Activated CD4-positive, alpha-beta T cell treated with anti-CD3 and anti-CD28 coated beads, Interleukin-2, amount 10 ng/mL, durations not matched to agents 24 days and 14 days (primary cell): ENCODE measurements around the gene THSD7B. TPM values are rescaled to one million over a fixed set of nuclear protein-coding genes. Genes with fewer than 3 reads are reported as not detected.

Experiments used
- DNase-seq: peaks from one replicate; pipeline ENCODE4 v3.0.0; 2022
- H3K27ac Mint-ChIP-seq: one replicate; pipeline ENCODE4 v1.8.0; 2022; ENCODE audit warnings: mild to moderate bottlenecking, mixed read lengths
- H3K27me3 Mint-ChIP-seq: one replicate; pipeline ENCODE4 v1.8.0; 2022; ENCODE audit warnings: mixed read lengths
- H3K36me3 Mint-ChIP-seq: one replicate; pipeline ENCODE4 v1.8.0; 2022; ENCODE audit warnings: low read depth, mild to moderate bottlenecking, mixed read lengths
- H3K4me1 Mint-ChIP-seq: one replicate; pipeline ENCODE4 v1.8.0; 2021; ENCODE audit warnings: mixed read lengths
- H3K4me3 Mint-ChIP-seq: one replicate; pipeline ENCODE4 v1.8.0; 2022; ENCODE audit warnings: mild to moderate bottlenecking, moderate library complexity, mixed read lengths
- H3K9me3 Mint-ChIP-seq: one replicate; pipeline ENCODE4 v1.8.0; 2021; ENCODE audit warnings: mixed read lengths
- intact Hi-C: fragments of 100-400 bp; cut with micrococcal nuclease; formaldehyde crosslinking; loops from one replicate; pipeline ENCODE4 v1.15.1; 2023
- total RNA-seq: library from RNA; stranded (reverse); gene quantifications from 2 replicates; pipeline ENCODE4 v1.2.3, GENCODE V29; 2022

Gene THSD7B
- total RNA-seq, 1 donor from 2014 or later: not detected

DNA sequence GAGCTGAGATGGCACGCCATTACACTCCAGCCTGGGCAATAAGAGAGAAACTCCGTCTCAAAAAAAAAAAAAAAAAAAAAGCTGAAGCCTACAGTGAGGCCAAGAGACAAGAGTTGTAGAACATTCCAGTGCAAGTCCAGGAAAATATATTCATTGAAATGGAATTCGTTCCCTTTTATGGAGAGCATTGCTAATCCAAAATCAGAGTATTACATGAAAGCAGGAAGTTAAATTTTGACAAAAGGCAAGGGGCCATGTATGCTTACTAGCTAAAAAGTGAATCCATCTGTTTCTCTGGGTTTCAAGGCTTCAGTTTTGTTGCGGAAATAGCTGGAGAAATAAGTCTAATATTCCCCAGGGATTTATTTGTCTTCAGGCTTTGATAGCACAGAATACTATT, 471.7 kb downstream of the THSD7B start:
- no peak overlapping the region for H3K4me3 Mint-ChIP-seq
- no peaks in the 10 kb centered on the region for H3K4me1 Mint-ChIP-seq
- no peaks in the 10 kb centered on the region for H3K27me3 Mint-ChIP-seq
- no peak overlapping the region for H3K27ac Mint-ChIP-seq
- intact Hi-C loops: no loop called here
- no peaks in the 10 kb centered on the region for H3K36me3 Mint-ChIP-seq
- no peak for DNase-seq
- H3K9me3 Mint-ChIP-seq: no peaks in the 10 kb centered on the region

DNA sequence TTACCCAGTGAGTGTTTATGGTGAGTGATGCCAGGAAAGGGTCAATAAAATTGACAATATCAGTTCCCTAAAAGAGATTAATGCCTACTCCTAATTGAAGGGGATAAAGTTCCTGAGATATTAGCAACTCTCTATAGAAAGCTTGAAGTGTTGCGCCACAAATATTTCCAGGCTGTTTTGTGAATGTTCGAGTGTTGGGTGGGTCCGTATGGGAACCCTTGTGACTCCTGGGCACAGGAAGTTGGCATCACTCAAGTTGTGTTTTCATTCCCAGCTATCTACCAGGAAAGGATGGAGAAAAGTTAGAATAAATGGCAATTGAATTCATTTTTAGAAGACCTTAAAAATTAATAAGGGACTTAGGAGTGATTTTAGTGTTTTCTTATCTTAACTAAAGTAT, 472.7 kb downstream of the THSD7B start:
- intact Hi-C loops: no loop called here
- no peak overlapping the region for H3K27ac Mint-ChIP-seq
- no peaks in the 10 kb centered on the region for H3K4me1 Mint-ChIP-seq
- H3K9me3 Mint-ChIP-seq: no peaks in the 10 kb centered on the region
- no peak overlapping the region for H3K4me3 Mint-ChIP-seq
- H3K36me3 Mint-ChIP-seq: no peaks in the 10 kb centered on the region
- no peaks in the 10 kb centered on the region for H3K27me3 Mint-ChIP-seq
- DNase-seq: no peak

DNA sequence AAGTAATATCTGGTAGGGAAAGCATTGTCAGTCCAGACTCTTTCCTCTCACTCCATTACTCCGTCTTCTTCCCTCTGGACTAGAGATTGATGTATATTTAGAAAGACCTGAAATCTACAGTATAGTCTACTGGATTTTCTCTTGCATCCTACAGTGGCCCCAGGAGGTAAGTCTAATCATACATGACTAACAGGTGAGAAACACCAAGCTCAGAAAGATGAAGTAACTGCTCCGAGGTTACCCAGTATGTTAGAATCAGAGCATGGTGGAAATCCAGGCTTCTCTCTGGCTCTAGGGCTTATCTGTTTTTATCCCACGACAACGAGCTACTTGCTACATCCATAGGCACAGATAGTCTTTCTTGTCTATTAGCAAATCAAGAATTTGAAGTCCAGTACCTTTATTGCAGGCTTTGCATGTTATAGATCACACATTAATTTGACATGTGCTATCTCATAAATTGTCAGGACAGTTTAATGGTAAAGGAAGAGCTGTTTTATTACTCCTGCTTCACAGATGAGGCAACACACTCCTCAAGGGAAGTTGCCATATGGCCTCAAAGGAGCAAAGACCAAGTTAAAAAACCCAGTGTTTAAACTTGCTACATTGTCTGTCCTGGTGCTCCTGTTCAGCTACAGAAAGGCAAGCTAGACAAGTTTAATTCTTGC, 484.3 kb downstream of the THSD7B start:
- H3K36me3 Mint-ChIP-seq: no peaks in the 10 kb centered on the region
- no peak overlapping the region for H3K27ac Mint-ChIP-seq
- H3K27me3 Mint-ChIP-seq: no peaks in the 10 kb centered on the region
- intact Hi-C loops: no loop called here
- no peaks in the 10 kb centered on the region for H3K9me3 Mint-ChIP-seq
- H3K4me1 Mint-ChIP-seq: no peaks in the 10 kb centered on the region
- H3K4me3 Mint-ChIP-seq: no peak overlapping the region
- no peak for DNase-seq

DNA sequence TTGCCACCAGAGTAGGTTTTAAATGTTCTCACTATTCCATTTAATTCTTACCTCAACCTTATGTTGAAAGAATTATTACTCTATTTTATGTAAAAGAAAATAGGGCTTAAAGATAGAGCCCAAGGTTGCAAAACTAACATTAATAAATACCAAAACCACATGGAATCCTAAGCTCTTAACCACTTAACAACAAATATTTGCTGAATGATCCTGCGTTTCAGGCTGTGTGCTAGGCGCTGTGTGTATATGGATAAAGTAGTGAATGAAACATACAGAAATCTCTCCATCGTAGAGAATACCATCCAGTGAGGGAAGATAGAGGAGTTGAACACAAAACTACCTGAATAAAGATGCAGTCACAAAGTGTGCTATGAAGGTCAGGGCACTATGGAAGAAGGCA, 485.1 kb downstream of the THSD7B start:
- DNase-seq: no peak
- no peaks in the 10 kb centered on the region for H3K36me3 Mint-ChIP-seq
- no peak overlapping the region for H3K27ac Mint-ChIP-seq
- no peaks in the 10 kb centered on the region for H3K27me3 Mint-ChIP-seq
- H3K9me3 Mint-ChIP-seq: no peaks in the 10 kb centered on the region
- intact Hi-C loops: no loop called here
- H3K4me3 Mint-ChIP-seq: no peak overlapping the region
- H3K4me1 Mint-ChIP-seq: no peaks in the 10 kb centered on the region

DNA sequence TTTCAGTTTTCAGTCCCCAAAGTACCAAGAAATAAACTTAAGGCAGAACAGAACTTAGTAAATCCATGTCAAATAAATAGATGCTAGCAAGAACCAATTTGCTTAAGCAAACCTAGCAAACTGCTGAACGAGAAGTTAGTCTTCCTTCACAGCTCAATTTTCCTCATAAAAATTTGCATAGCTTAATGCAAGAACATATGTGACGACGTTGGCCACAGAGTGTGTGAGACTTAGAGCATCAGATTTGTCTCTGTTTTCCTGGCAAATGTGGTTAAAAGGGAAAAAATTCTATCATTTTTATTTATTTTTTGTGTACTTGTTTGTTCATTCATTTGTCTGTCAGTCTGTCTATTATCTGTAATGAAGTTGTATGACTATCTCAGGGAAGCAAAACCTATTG, 485.7 kb downstream of the THSD7B start:
- H3K4me3 Mint-ChIP-seq: no peak overlapping the region
- DNase-seq: no peak
- no peaks in the 10 kb centered on the region for H3K9me3 Mint-ChIP-seq
- intact Hi-C loops: no loop called here
- no peaks in the 10 kb centered on the region for H3K4me1 Mint-ChIP-seq
- no peaks in the 10 kb centered on the region for H3K36me3 Mint-ChIP-seq
- no peaks in the 10 kb centered on the region for H3K27me3 Mint-ChIP-seq
- H3K27ac Mint-ChIP-seq: no peak overlapping the region

DNA sequence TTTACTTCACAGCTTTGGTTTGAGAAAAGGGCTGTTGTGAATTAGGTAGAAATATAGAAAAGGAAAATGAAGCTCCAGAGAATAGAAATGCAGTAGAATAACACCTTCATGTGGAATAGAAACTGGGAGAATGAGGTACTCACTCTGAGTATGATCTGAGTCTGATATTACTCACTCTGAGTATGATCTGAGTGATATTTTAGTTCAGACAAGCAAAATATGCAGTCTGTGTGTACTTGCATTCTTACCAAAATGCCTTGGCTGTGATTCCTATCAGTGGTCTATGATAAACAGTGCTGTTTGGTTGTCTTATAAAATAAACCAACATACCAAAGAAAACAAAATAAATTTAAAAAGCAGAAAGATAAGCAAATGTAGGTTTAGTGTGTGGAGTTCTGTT, 487.6 kb downstream of the THSD7B start:
- H3K36me3 Mint-ChIP-seq: no peaks in the 10 kb centered on the region
- intact Hi-C loops: no loop called here
- no peaks in the 10 kb centered on the region for H3K27me3 Mint-ChIP-seq
- H3K4me3 Mint-ChIP-seq: no peak overlapping the region
- no peaks in the 10 kb centered on the region for H3K9me3 Mint-ChIP-seq
- H3K27ac Mint-ChIP-seq: no peak overlapping the region
- no peaks in the 10 kb centered on the region for H3K4me1 Mint-ChIP-seq
- no peak for DNase-seq

DNA sequence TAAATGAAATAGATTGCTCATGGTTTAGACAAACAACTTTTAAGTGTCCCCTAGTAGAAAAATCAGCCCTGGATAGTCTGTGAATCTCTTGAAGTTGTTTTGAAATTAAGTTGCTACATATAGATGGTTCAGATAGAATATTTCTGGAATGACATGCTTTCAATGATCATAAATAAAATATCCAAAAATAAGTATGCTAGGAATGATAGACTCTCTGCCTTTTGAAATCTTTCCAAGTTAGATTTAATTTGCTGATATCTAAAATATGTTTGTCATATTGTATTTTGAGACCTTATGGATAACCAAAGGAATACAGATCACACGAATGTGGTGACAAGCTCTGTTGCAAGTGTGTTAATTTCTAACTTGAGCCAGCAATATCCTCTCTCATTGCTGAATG, 488.7 kb downstream of the THSD7B start:
- H3K4me3 Mint-ChIP-seq: no peak overlapping the region
- H3K27me3 Mint-ChIP-seq: no peaks in the 10 kb centered on the region
- H3K9me3 Mint-ChIP-seq: no peaks in the 10 kb centered on the region
- no peaks in the 10 kb centered on the region for H3K36me3 Mint-ChIP-seq
- no peak overlapping the region for H3K27ac Mint-ChIP-seq
- intact Hi-C loops: no loop called here
- H3K4me1 Mint-ChIP-seq: no peaks in the 10 kb centered on the region
- no peak for DNase-seq

DNA sequence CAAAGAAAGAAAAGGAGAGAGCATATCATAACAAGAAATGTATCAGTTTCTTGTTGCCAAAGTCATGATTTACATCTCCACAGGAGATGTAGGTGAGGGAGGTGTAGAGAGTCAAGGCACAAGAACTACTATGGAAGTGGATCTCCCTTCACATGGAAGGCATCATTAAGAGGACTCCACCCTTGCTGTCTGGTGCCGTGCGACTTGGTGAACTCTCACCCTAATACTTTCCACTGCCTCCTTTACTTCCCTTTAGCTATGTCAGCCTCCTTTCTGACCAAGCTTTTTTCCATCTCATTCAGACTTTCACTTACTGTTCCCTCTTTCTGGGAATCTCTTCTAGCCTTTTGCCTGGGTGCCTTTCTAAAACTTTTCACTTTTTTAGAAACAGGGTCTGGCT, 490.0 kb downstream of the THSD7B start:
- Mint-ChIP-seq H3K4me3 (no peak overlapping the region), H3K27ac (no peak overlapping the region), H3K27me3 (no peaks in the 10 kb centered on the region), H3K36me3 (no peaks in the 10 kb centered on the region), H3K9me3 (no peaks in the 10 kb centered on the region), H3K4me1 (no peaks in the 10 kb centered on the region)
- intact Hi-C loops: no loop called here
- no peak for DNase-seq

DNA sequence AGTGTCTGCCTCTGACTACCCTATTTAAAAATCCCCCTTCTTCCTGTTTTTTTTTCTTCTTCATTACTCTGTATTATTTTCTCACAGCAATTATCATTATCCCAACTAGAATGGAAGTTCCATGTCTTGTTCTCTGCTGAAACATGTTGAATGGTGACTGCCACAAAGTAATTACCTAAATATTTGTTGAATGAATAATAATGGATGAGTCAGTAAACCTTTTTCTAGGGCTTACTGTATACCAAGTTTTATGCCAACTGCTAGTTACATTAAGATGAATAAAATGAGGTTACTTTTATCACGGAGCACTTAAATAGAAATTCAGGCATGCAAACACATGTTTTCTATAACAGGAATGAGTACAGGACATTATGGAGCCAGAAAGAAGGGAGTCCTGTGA, 490.6 kb downstream of the THSD7B start:
- no peak for DNase-seq
- Mint-ChIP-seq H3K36me3 (no peaks in the 10 kb centered on the region), H3K4me3 (no peak overlapping the region), H3K9me3 (no peaks in the 10 kb centered on the region), H3K4me1 (no peaks in the 10 kb centered on the region), H3K27me3 (no peaks in the 10 kb centered on the region), H3K27ac (no peak overlapping the region)
- intact Hi-C loops: no loop called here

DNA sequence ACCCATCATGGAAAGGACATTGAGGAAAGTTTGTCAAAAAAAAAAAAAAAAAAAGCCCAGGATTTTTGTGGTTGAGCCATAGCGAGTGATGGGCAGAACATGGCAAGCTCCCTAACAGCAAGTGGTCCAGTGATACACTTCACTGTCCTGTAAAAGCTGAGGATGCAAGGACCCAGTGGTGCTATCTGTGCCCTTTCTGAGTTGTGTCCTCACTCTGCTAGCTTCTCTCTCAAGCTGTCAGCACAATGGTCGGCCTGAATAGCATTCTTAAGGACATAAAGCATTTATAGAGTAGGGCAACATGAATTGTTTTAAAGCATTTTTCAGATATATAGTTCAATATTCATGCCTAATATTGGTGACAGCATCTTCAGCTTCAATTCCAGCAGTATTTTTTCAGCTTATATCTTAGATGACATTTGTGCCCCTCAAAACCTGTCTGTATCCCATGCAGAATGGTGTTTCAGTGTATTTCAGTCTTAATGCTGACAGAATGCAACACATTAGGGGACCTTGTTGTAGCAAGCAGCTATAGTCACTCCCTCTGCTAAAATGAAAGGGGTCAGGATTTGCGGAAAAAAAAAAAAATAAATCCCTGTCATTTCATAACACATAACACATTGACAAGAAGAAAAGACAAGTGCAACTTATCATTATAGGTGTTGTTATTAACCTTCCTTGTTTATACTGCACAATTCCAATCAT, 496.7 kb downstream of the THSD7B start:
- no peaks in the 10 kb centered on the region for H3K9me3 Mint-ChIP-seq
- DNase-seq: no peak
- H3K27me3 Mint-ChIP-seq: no peaks in the 10 kb centered on the region
- intact Hi-C loops: no loop called here
- no peak overlapping the region for H3K4me3 Mint-ChIP-seq
- no peaks in the 10 kb centered on the region for H3K36me3 Mint-ChIP-seq
- H3K4me1 Mint-ChIP-seq: no peaks in the 10 kb centered on the region
- no peak overlapping the region for H3K27ac Mint-ChIP-seq

DNA sequence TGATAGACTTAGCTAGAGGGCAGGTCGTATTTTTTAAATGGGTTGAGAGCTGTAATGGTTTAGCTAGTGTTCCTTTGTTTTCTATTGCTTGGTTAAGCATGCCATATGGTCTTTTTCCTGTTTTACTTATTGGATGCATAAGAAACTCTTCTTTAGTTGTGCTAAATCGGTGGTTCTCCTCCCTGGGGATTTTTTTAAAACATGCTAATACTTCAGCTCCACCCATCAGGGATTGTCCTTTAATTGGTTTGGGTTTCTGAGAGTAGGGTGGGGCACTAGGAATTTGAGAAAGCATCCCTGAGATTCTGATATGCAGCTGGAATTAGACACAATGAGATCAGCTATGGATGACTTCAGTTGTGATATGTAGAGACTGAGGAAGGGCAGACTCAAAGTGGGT, 497.2 kb downstream of the THSD7B start:
- Mint-ChIP-seq H3K9me3 (no peaks in the 10 kb centered on the region), H3K4me1 (no peaks in the 10 kb centered on the region), H3K27ac (no peak overlapping the region), H3K4me3 (no peak overlapping the region), H3K27me3 (no peaks in the 10 kb centered on the region), H3K36me3 (no peaks in the 10 kb centered on the region)
- no peak for DNase-seq
- intact Hi-C loops: no loop called here

DNA sequence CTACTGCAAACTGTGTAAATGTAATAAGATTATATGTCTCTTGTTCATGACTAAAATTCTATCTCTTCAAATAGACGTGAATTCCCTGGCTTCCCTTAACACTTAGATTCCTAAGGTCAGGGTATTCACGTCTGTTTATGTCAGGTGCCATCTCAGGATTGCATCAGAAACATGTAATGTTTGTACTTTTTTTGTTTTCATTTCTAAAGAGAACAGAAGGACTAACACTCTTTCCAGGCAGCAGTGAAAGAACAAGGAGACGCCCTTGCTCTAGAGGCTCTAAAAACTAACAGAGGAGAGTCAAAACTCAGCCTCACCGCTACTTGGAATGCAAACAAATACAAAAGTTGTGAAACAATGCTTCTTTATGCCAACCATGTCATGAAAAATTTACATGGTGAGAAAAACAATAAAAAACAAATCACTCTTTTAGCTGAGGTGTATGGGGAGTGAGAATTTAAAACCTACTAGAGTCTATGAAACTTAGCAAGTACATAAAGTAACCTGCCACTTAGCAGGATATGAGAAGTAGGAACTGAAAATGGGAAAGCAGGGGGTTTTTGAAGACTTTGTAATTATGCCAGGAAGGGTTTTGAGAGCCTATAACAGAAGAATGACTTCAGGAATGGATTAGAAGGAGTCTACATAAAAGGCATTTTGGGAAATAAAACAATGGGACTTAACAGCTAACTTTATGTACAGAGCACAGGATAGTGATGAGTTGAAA, 522.7 kb downstream of the THSD7B start:
- no peaks in the 10 kb centered on the region for H3K27me3 Mint-ChIP-seq
- H3K9me3 Mint-ChIP-seq: peaks cover 3% of the 10 kb centered on the region
- no peaks in the 10 kb centered on the region for H3K4me1 Mint-ChIP-seq
- no peaks in the 10 kb centered on the region for H3K36me3 Mint-ChIP-seq
- H3K27ac Mint-ChIP-seq: no peak overlapping the region
- intact Hi-C loops: no loop called here
- DNase-seq: no peak
- H3K4me3 Mint-ChIP-seq: no peak overlapping the region

DNA sequence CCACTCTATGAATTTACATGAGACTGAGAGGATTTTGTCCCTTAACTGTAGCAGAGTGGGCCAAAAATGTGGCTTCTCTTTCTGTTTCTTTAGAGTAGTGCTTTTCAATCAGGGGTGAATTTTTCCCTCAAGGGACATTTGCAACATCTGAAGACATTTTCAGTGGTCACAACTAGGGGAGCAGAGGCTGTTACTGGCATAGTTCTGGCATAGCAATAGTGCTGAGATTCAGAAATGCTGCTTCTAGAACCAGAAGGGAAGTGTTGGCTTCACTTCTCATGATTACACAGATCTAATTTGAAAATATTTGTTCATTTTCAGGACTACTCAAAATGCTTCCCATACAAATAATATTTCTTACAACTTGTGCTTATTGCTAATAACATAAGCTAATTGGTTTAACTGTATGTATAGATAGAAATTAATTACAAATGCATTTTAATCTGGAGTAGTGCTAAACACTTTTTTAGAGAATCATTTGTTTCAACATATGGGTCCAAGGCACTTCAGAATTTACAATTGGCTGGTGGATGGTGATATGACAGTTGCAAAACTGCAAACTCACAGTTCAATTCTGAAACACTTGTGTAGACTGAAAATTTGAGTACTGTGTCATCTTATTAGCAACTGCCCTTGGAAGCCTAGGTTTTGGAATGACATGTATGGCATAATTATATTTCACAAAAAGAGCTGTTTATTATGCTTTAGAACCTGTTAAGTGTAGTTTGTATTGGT, 526.7 kb downstream of the THSD7B start:
- Mint-ChIP-seq H3K4me3 (no peak overlapping the region), H3K9me3 (no peaks in the 10 kb centered on the region), H3K36me3 (no peaks in the 10 kb centered on the region), H3K27ac (no peak overlapping the region), H3K4me1 (no peaks in the 10 kb centered on the region), H3K27me3 (no peaks in the 10 kb centered on the region)
- no peak for DNase-seq
- intact Hi-C loops: no loop called here

DNA sequence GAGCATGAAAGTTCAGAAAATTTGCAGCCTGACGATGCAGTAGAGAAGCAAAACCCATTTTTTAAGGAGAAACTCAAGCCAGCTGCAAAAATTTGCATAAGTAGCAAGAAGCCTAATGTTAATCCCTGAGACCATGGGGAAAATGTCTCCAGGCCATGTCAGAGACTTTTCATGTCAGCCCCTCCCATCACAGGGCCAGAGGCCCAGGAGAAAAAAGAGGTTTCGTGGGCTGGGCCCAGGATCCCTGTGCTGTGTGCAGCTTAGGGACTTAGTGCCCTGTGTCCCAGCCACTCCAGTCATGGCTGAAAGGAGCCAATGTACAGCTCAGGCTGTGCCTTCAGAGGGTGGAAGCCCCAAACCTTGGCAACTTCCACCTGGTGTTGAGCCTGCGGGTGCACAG, 533.0 kb downstream of the THSD7B start:
- no peaks in the 10 kb centered on the region for H3K36me3 Mint-ChIP-seq
- H3K27me3 Mint-ChIP-seq: no peaks in the 10 kb centered on the region
- intact Hi-C loops: no loop called here
- no peaks in the 10 kb centered on the region for H3K4me1 Mint-ChIP-seq
- no peak overlapping the region for H3K27ac Mint-ChIP-seq
- no peak overlapping the region for H3K4me3 Mint-ChIP-seq
- H3K9me3 Mint-ChIP-seq: peaks cover 6% of the 10 kb centered on the region
- no peak for DNase-seq
